IMR-90 (cell line): ENCODE results near the gene RBM45. TPM values are rescaled to one million over a fixed set of nuclear protein-coding genes. Genes with fewer than 3 reads are reported as not detected.

Experiments used
- ATAC-seq: fragments of 200-7000 bp; cut with Tn5 transposase; 2 replicates; pipeline ENCODE4 v1.9.1; 2020; ENCODE audit warnings: low read depth, mild to moderate bottlenecking, moderate library complexity
- BruUV-seq: library from RNA; stranded (reverse); fragments of 400-500 nt; replicated peaks from 2 replicates; lab custom pipeline; 2021; lab: Mats Ljungman, UMichigan
- CTCF ChIA-PET: fragments of 300-600 bp; formaldehyde crosslinking; extraction: SDS; loops from one replicate; lab custom pipeline; 2021; ENCODE audit warnings: antibody characterized with exemption; lab: Yijun Ruan, JAX
- POLR2A ChIA-PET: fragments of 300-600 bp; sonication (Branson Sonifier 250); formaldehyde crosslinking; loops from one replicate; lab custom pipeline; 2022; ENCODE audit warnings: antibody characterized with exemption; ENCODE audit not compliant: unreplicated experiment; lab: Charles Lee
- DNase-seq: peaks from one replicate; pipeline ENCODE4 v3.0.0; 2013
- H2AFZ ChIP-seq: replicated peaks from 2 replicates; pipeline ENCODE3; 2013; ENCODE audit warnings: low read length, mild to moderate bottlenecking; ENCODE audit not compliant: poor library complexity
- H2AK5ac ChIP-seq: 2 replicates; pipeline ENCODE4 v1.6.1; 2013; ENCODE audit warnings: low read depth, low read length, inconsistent platforms
- H2AK9ac ChIP-seq: replicated peaks from 2 replicates; pipeline ENCODE3; 2013; ENCODE audit warnings: mild to moderate bottlenecking, low read depth, low read length, moderate library complexity; ENCODE audit not compliant: poor library complexity
- H2BK120ac ChIP-seq: 2 replicates; pipeline ENCODE4 v1.6.1; 2013; ENCODE audit warnings: low read depth, low read length, inconsistent platforms
- H2BK15ac ChIP-seq: 3 replicates; pipeline ENCODE4 v1.6.1; 2013; ENCODE audit warnings: low read depth, low read length, inconsistent platforms
- H2BK20ac ChIP-seq: 2 replicates; pipeline ENCODE4 v1.6.1; 2013; ENCODE audit warnings: low read depth, mild to moderate bottlenecking, inconsistent platforms, low read length, moderate library complexity
- H2BK5ac ChIP-seq: 2 replicates; pipeline ENCODE4 v1.6.1; 2013; ENCODE audit warnings: mild to moderate bottlenecking, low read depth, low read length, inconsistent platforms; ENCODE audit not compliant: poor library complexity, severe bottlenecking
- H3K14ac ChIP-seq: replicated peaks from 2 replicates; pipeline ENCODE4 v1.6.1; 2013; ENCODE audit warnings: low read depth, low read length, inconsistent platforms
- H3K18ac ChIP-seq: 2 replicates; pipeline ENCODE4 v1.6.1; 2013; ENCODE audit warnings: low read depth, low read length, control low read depth
- H3K23ac ChIP-seq: 2 replicates; pipeline ENCODE4 v1.6.1; 2013; ENCODE audit warnings: low read depth, low read length, inconsistent platforms
- H3K27ac ChIP-seq: 2 replicates; pipeline ENCODE4 v1.5.1; 2013; ENCODE audit warnings: mild to moderate bottlenecking, control low read depth, low read length; ENCODE audit not compliant: insufficient read depth
- H3K27me3 ChIP-seq: 2 replicates; pipeline ENCODE4 v1.6.1; 2013; ENCODE audit warnings: low read length; ENCODE audit not compliant: control insufficient read depth, insufficient read depth
- H3K36me3 ChIP-seq: 2 replicates; pipeline ENCODE4 v1.6.1; 2013; ENCODE audit warnings: low read length, mixed read lengths; ENCODE audit not compliant: control insufficient read depth, insufficient read depth
- H3K4ac ChIP-seq: 2 replicates; pipeline ENCODE4 v1.6.1; 2013; ENCODE audit warnings: low read depth, low read length, inconsistent platforms
- H3K4me1 ChIP-seq: 2 replicates; pipeline ENCODE4 v1.6.1; 2013; ENCODE audit warnings: low read length, mixed read lengths; ENCODE audit not compliant: control insufficient read depth, insufficient read depth
- H3K4me2 ChIP-seq: 2 replicates; pipeline ENCODE4 v1.6.1; 2013; ENCODE audit warnings: low read depth, mild to moderate bottlenecking, control low read depth, low read length, moderate library complexity
- H3K4me3 ChIP-seq: 2 replicates; pipeline ENCODE4 v1.5.1; 2013; ENCODE audit warnings: low read depth, mild to moderate bottlenecking, control low read depth, low read length, moderate library complexity; ENCODE audit not compliant: insufficient read depth
- H3K56ac ChIP-seq: 2 replicates; pipeline ENCODE4 v1.6.1; 2013; ENCODE audit warnings: low read length, inconsistent platforms; ENCODE audit not compliant: insufficient read depth; ENCODE audit errors: extremely low read depth
- H3K79me1 ChIP-seq, 2 experiments: 2 replicates each; pipeline ENCODE4 v1.6.1; 2013; ENCODE audit warnings: low read length in 2 of 2, inconsistent platforms in 1 of 2, low read depth in 1 of 2
- H3K9ac ChIP-seq: 2 replicates; pipeline ENCODE4 v1.6.1; 2013; ENCODE audit warnings: low read depth, low read length, control low read depth
- H3K9me1 ChIP-seq: 2 replicates; pipeline ENCODE4 v1.6.1; 2013; ENCODE audit warnings: low read length, inconsistent platforms; ENCODE audit not compliant: insufficient read depth
- H3K9me3 ChIP-seq: 2 replicates; pipeline ENCODE4 v1.6.1; 2013; ENCODE audit warnings: low read length; ENCODE audit not compliant: control insufficient read depth, insufficient read depth
- H4K20me1 ChIP-seq: 2 replicates; pipeline ENCODE4 v1.6.1; 2013; ENCODE audit warnings: low read length, inconsistent platforms; ENCODE audit not compliant: insufficient read depth
- H4K5ac ChIP-seq: 2 replicates; pipeline ENCODE4 v1.6.1; 2013; ENCODE audit warnings: mild to moderate bottlenecking, low read depth, low read length, control low read depth
- H4K8ac ChIP-seq, 2 experiments: 2 replicates each; pipeline ENCODE4 v1.6.1; 2013; ENCODE audit warnings: low read depth in 2 of 2, low read length in 2 of 2, control low read depth in 1 of 2, inconsistent platforms in 1 of 2
- H4K91ac ChIP-seq: 2 replicates; pipeline ENCODE4 v1.6.1; 2013; ENCODE audit warnings: low read depth, low read length, inconsistent platforms; ENCODE audit not compliant: insufficient read depth
- CHD1 ChIP-seq: IDR thresholded peaks from 2 replicates; pipeline ENCODE4 v1.6.1; 2012; ENCODE audit warnings: low read depth, low read length, improper control_type of control experiment
- CTCF ChIP-seq: conservative IDR thresholded peaks from 2 replicates; pipeline ENCODE4 v1.5.1; 2012; ENCODE audit warnings: mild to moderate bottlenecking, low read depth, low read length, improper control_type of control experiment
- ELK1 ChIP-seq: fragments of 150-350 bp; IDR thresholded peaks from 2 replicates; pipeline ENCODE4 v1.6.1; 2016; ENCODE audit warnings: low read depth, mild to moderate bottlenecking, low read length, moderate library complexity, borderline replicate concordance
- FOS ChIP-seq: fragments of 150-350 bp; IDR thresholded peaks from 2 replicates; pipeline ENCODE4 v1.6.1; 2016; ENCODE audit warnings: low read depth, low read length
- MAFK ChIP-seq: IDR thresholded peaks from 2 replicates; pipeline ENCODE4 v1.6.1; 2012; ENCODE audit warnings: low read depth, low read length, improper control_type of control experiment
- MAZ ChIP-seq: IDR thresholded peaks from 2 replicates; pipeline ENCODE4 v1.6.1; 2012; ENCODE audit warnings: low read depth, mild to moderate bottlenecking, low read length, improper control_type of control experiment, moderate library complexity, borderline replicate concordance
- MXI1 ChIP-seq: IDR thresholded peaks from 2 replicates; pipeline ENCODE4 v1.6.1; 2012; ENCODE audit warnings: low read depth, mild to moderate bottlenecking, low read length, moderate library complexity, borderline replicate concordance
- NFE2L2 ChIP-seq: fragments of 150-350 bp; IDR thresholded peaks from 2 replicates; pipeline ENCODE4 v1.6.1; 2016; ENCODE audit warnings: low read depth, mild to moderate bottlenecking, low read length
- POLR2A ChIP-seq: IDR thresholded peaks from 2 replicates; pipeline ENCODE4 v1.6.1; 2012; ENCODE audit warnings: mild to moderate bottlenecking, low read depth, low read length
- RAD21 ChIP-seq: IDR thresholded peaks from 2 replicates; pipeline ENCODE4 v1.6.1; 2012; ENCODE audit warnings: low read length, improper control_type of control experiment
- RFX5 ChIP-seq: IDR thresholded peaks from 2 replicates; pipeline ENCODE4 v1.8.0; 2012; ENCODE audit warnings: low read depth, mild to moderate bottlenecking, low read length, moderate library complexity
- SMC3 ChIP-seq: fragments of 150-350 bp; IDR thresholded peaks from 2 replicates; pipeline ENCODE4 v1.6.1; 2016; ENCODE audit warnings: low read depth, mild to moderate bottlenecking, antibody characterized with exemption, low read length, moderate library complexity
- WGBS, 2 experiments: methylation state at CpG; one replicate each; pipeline versions ENCODE4 v1.1.5 to v1.1.7; 2013; ENCODE audit warnings: missing lambda C conversion rate in 2 of 2; ENCODE audit not compliant: insufficient read length in 1 of 2; ENCODE audit errors: extremely low coverage in 2 of 2; 5-methylcytosine and 5-hydroxymethylcytosine counted together
- dilution Hi-C: fragments of 300-500 bp; cut with HindIII; formaldehyde crosslinking; loops from one replicate; pipeline ENCODE4 v1.14.3; 2018; ENCODE audit warnings: low sequenced_read_pairs; ENCODE audit not compliant: unreplicated experiment
- in situ Hi-C: fragments of 300-500 bp; cut with MboI; formaldehyde crosslinking; loops from 3 replicates; pipeline ENCODE4 v1.14.3; 2019; ENCODE audit warnings: low sequenced_read_pairs, inconsistent platforms, mixed read lengths
- intact Hi-C: fragments of 100-400 bp; cut with micrococcal nuclease; formaldehyde crosslinking; loops from 2 replicates; pipeline ENCODE4 v1.10.0; 2022
- polyA plus RNA-seq, 3 experiments: library from polyadenylated mRNA; depleted of rRNA; stranded (reverse); fragments of >200 nt; gene quantifications; 2 replicates each; pipeline ENCODE4 v1.2.3, GENCODE V29; 2012; ENCODE audit warnings: low replicate concordance in 1 of 3
- total RNA-seq: library from RNA; depleted of rRNA; stranded (reverse); fragments of >200 nt; gene quantifications from 2 replicates; pipeline ENCODE4 v1.2.3, GENCODE V29; 2012
- TF ChIP-seq, protein P1 (sequence below): fragments of 150-350 bp; IDR thresholded peaks from 2 replicates; pipeline ENCODE4 v1.6.1; 2017; ENCODE audit warnings: mild to moderate bottlenecking, antibody characterized with exemption, low read length, low read depth

Gene RBM45
- total and polyA plus RNA-seq, 2 of the 4 experiments (the other 2 are of a cell fraction) = 10.3 to 17.9 TPM

DNA sequence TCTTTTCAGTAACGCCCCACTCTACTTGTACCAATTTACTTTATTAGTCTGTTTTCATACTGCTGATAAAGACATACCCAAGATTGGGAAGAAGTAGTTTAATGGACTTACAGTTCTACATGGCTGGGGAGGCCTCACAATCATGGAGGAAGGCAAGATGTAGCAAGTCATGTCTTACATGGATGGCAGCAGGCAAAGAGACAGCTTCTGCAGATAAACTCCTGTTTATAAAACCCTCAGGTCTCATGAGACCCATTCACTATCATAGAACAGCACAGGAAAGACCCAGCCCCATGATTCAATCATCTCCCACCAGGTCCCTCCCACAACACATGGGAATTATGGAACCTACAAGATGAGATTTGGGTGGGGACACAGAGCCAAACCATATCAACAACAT is 43.3 kb downstream of the RBM45 start:
- ATAC-seq (no peak), DNase-seq (no peak)
- H4K5ac ChIP-seq = no peak overlapping the region
- H3K23ac ChIP-seq = no peak overlapping the region
- no peak overlapping the region for H2BK120ac ChIP-seq
- no peak overlapping the region for H3K18ac ChIP-seq
- H3K4me3 ChIP-seq = no peak overlapping the region
- no peak overlapping the region for H3K4ac ChIP-seq
- no peak overlapping the region for H2BK15ac ChIP-seq
- no peak overlapping the region for H4K8ac ChIP-seq
- no peaks in the 10 kb centered on the region for H3K27me3 ChIP-seq
- no peaks in the 10 kb centered on the region for H3K79me1 ChIP-seq
- no peak overlapping the region for H3K14ac ChIP-seq
- BruUV-seq = no TSS peak
- no peak overlapping the region for H2AK5ac ChIP-seq
- in situ Hi-C loops (no loop called here), intact Hi-C loops (no loop called here), dilution Hi-C loops (no loop called here)
- no peak overlapping the region for H3K27ac ChIP-seq
- no peaks in the 10 kb centered on the region for H3K4me1 ChIP-seq
- no peaks in the 10 kb centered on the region for H3K9me1 ChIP-seq
- no peak overlapping the region for H3K4me2 ChIP-seq
- H3K36me3 ChIP-seq = no peaks in the 10 kb centered on the region
- TF ChIP-seq MAZ (no peak), CHD1 (no peak), ELK1 (no peak), MAFK (no peak), RFX5 (no peak), FOS (no peak), CTCF (no peak), MXI1 (no peak), SMC3 (no peak), NFE2L2 (no peak), RAD21 (no peak), POLR2A (no peak)
- TF ChIP-seq, protein P1, sequence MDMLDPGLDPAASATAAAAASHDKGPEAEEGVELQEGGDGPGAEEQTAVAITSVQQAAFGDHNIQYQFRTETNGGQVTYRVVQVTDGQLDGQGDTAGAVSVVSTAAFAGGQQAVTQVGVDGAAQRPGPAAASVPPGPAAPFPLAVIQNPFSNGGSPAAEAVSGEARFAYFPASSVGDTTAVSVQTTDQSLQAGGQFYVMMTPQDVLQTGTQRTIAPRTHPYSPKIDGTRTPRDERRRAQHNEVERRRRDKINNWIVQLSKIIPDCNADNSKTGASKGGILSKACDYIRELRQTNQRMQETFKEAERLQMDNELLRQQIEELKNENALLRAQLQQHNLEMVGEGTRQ = no peak
- no peak overlapping the region for H2BK5ac ChIP-seq
- H2AK9ac ChIP-seq = no peak overlapping the region
- H4K91ac ChIP-seq = no peak overlapping the region
- H3K9me3 ChIP-seq = no peaks in the 10 kb centered on the region
- ChIA-PET CTCF (no interaction called here), POLR2A (no interaction called here)
- no peak overlapping the region for H2BK20ac ChIP-seq
- no peak overlapping the region for H3K56ac ChIP-seq
- no CpG with 5 or more reads among the region's 1 CpG for whole genome bisulfite sequencing, 2 experiments
- no peaks in the 10 kb centered on the region for H4K20me1 ChIP-seq
- no peak overlapping the region for H3K9ac ChIP-seq
- H2AFZ ChIP-seq = no peak overlapping the region
